NCI-H526 treated with DMSO at 0.1 percent for 48 hours (cell line): ENCODE results near the gene UBE2V1.

Experiments used
- DNase-seq: peaks from one replicate; lab custom pipeline; 2025; lab: John Stamatoyannopoulos, UW

The UBE2V1 gene

DNA sequence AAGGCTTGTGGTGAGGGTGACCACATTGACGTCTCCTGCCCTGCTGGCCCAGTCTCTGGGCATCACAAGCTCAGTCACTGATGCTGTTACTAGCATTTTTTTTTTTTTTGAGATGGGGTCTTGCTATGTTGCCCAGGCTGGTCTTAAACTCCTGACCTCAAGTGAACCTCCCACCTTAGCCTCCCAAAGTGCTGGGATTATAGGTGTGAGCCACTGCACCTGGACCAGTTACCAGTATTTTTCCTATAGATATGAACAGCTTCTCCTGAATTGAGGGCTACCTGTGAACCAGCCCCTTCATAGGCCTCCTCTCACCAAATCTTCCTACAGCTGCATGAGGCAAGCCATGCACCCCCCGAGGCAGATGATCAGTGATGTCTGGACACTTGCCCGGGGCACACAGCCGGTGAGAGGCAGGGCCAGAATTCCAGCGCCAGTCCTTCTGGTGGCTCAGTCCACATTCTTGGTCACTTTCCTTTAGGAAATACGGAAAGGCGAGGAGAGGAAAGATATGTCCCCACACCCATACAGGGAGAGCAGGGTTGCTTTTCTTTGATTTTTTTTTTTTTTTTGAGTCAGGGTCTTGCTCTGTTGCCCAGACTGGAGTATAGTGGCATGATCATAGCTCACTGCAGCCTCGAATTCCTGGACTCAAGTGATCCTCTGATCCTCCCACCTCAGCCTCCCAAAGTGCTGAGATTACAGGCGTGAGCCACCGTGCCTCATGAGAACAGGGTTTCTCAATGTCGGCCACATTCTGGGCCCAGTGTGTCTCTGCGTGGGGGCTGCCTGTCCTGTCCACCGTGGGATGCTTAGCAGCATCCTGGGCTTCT lies 50.7 kb downstream of the UBE2V1 start:
- DNase-seq = no peak

DNA sequence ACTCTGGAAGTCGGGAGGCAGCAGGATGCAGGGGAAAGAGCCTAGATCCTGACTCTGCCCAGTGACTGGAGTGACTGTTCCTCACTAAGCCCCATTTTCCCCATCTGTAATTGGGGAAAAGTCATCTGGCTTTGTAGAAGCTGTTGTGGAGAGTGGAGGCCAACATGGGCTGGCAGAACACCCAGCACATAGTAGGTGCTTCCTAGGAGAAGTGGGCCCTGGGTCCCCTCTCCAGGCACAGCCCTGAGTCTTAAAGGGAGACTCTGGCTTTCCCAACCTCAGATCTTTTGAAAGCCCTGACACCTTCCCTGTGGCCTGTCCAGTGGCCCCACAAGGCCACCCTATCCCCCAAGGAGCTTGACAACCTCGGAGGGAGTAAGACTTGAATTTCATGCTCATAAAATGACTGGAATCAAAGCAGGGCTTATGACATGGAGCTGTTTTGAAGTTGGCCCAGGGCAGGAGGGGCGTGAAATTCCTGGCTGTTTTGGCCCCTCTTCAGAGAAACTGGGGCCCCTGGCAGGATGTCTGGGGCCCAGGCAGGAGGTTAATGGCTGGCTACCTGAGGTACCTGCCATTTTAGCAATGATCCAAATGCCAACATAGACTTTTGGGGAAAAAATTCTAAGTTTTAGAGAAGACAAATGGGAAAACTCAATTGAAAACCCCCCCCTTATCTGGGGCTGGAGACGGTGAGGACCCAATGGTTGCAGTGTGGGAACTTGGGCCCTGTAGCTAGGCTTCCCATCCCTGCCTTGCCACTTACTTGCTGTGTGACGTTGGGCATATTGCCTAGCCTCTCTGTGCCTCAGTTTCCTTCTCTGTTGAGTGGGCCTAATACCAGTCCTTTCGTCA lies 51.6 kb downstream of the UBE2V1 start:
- no peak for DNase-seq

DNA sequence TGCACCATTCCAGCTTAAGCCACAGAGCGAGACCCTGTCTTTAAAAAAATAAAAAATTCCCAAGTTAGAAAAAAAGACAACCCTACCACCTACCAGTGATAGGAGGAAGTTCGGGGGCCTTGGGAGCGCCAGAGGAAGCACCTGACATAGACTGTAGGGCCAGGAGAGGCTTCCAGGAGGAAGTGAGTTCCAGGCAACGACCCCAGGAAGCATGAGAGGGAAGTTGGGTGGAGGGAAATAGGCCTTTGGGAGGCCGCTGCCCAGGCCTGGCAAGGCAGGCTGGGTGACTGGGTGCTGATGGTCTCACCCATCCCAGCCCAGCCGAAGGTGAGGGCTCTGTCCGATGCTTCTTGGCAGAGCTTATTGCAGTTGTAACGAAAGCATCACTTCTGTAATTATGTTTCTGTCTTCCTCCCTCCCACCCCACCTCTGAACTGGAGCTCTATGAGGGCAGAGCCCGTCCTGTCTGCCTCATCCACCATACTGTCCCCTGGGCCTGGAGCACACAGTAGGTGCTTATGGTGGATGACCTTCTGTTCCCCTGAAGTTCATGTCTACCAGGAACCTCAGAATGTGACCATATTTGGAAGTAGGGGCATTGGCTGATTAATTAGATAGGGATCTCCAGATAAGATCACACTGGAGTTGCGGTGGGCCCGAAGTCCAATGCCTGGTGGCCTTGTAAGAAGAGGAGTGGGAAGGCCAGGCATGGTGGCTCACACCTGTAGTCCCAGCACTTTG lies 54.1 kb downstream of the UBE2V1 start:
- no peak for DNase-seq

DNA sequence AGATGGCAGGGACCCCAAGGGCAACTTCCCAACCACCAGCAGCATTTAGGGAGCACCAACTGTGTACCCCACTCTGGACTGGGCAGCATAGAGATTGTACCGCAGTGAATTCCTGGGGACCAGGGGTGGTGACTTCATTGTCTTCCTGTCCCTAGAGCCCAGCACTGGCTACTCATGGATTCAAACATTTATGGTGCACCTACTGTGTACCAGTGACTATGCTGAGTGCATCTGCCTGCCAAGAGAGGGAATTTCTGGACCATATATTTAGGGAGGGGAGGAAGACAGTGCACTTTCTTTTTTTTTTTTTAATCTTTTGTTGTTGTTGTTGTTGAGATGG lies 55.3 kb downstream of the UBE2V1 start:
- no peak for DNase-seq

DNA sequence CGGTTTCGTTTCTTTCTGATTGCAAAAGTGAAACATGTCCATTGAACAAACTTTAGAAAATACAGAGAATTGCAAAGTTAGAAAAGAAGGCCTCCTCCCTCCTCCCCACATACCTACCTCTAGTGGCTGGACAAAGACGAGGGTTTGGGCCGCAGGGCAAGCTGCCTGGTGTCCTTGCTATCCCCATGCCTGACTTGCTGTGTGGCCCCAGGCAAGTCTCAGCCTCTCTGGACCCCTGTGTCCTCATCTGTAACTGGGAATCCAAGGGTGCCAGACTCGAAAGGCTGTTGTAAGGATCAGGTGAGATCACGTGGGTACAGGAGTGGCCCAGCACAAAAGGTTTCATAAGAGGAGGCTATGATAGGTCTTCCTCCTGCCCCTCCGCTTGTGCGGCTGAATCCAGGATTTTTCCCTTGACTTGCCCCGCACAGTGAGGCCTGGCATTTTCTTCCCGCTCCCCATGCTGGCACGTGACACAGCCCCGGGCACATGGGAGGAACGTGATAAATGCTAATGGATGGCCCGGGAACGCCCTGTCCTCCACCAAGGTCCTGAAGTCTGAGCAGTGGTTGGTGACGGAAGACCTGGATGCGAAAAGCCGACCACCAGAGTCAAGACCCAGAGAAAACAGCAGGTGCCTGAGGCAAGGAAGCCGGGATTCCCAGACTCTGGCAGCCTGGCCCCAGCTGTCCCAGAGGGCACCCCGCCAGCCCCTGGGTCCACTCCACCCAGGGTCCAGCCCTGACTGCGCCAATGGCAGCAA lies 55.8 kb downstream of the UBE2V1 start:
- DNase-seq = no peak

DNA sequence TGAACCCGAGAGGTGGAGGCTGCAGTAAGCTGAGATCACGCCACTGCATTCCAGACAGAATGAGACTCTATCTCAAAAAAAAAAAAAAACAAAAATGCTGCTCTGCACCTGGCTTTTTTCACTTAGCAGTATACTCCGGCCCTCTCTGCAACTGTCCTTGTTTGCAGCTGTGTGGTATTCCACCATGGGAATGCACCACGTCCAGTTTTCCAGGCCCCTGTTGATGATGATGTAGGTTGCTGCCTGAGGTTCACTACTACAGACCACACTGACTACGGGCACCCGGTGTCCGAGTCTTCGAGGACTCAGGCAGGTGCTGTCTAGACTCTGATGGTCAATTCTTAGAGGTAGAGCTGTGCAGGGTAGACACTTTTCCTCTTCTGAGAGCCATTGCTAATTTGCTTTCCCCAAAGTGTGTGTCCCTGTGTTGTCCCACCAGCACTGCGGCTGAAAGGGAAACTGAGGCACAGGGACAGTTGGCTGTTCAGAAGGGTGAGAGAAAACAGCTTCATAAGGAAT lies 56.5 kb downstream of the UBE2V1 start:
- no peak for DNase-seq

DNA sequence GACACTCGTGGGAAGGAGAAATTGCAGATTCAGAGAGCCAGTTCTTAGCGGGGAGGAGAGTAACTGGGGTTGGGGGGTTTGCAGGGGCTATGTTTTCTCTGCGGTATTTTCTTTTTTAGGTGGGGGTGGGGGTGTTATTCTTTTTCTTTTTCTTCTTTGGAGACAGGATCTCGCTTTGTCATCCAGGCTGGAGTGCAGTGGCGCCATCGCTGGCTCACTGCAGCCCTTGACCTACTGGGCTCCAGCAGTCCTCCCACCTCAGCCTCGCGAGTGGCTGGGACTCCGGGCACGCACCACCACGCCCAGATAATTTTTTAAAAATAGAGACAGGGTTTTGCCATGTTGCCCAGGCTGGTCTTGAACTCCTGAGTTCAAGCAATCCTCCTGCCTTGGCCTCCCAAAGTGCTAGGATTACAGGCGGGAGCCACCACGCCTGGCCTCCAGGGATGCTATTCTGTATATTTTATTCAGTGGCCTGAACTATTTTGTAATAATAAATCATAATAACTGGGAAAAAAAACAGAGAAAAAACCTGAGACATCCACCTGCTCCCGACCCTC lies 57.3 kb downstream of the UBE2V1 start:
- no peak for DNase-seq

DNA sequence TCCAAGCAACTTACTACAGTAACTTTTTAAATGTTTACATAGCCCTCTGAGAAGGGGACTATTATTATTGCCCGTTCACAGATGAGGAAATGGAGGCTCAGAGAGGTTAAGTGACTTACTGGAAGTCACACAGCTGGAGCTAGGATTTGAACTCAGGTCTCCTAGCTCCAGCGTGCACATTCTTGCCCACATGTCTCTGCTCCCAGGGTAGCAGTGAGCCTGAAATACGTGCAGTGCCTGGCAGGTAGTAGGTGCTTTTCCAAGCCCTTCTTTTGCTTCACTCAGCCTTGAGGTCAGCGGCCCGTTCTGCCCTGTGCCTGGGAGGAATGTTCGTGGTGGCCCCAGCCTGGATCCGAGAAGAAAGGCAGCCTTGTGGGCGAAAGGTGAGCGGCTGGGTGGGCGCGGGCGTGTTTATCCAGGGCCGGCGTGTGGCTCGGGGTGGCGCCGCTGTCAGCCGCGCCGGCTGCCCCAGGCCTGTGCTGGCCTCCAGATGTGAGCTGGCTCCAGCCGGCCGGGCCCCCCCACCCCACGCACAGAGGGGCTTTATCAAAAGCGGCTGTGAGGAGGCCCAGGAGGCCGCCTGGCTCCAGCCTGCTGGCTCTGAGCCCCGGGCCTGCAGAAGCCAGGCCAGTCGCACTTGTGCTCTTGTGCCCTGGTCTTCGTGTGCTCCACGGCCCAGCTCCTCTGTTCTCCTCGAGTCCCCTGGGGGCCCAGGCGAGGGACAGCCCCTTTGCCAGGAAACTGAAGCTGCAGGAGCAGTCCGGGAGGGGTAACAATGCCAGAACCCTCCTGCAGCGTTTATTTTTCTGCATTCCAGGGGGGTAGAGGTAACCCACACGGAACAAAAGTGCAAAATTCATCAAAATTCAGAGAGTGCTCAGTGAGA lies 58.1 kb downstream of the UBE2V1 start:
- no peak for DNase-seq

DNA sequence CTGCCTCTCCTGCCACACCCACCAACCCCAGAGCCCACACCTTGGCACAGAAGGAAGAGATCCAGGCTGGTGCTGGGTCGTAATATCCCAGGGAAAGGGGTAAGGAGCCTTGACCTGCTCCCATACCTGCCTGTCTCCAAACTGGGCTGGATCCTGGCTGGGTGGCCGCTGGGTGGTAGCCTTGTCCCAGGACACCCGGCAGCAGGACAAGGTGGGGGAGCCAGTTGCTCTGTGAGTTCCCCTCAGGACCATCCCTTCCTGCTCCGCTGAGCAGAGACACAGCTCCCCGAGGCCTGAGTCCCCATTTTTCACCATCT lies 58.8 kb downstream of the UBE2V1 start:
- no peak for DNase-seq

DNA sequence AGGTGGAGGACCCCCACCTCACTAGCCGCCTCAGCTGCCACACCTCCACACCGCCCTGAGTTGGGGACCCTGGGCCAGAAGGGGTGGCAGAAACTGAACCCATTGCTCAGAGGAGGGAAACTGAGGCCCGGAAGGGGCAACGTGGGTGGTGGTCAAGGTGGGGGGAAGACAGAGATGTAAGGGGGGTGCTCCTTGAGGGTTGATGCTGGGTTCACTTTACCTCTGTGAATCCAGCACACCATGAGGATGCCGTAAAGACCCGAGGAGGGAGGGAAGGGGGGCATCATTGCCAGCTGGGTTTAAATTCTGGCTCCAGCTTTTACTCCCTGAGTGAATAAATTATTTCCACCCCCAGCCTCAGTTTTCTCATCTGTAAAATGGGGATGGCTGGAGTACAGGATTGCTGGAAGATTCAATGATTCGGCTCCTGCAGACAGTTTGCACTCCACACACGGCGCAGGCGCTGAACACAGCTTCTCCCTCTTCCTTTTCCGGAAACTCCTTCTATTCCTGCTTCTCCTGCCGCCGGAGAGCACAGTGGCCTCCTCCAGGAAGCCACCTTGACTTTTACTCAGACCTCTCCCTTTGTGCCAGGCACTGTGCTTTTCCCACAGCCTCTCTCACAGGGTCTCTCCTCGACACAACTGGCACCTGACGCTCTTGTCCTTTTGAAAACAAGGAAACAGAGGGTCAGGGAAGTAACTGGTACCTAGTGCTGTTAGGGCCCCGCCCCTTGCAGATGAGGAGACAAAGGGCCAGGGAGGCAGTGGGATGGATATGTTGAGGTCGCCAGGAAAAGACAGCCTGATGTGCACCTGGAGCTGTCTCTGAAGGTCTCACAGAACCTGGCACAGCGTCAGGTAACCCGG lies 59.4 kb downstream of the UBE2V1 start:
- no peak for DNase-seq

DNA sequence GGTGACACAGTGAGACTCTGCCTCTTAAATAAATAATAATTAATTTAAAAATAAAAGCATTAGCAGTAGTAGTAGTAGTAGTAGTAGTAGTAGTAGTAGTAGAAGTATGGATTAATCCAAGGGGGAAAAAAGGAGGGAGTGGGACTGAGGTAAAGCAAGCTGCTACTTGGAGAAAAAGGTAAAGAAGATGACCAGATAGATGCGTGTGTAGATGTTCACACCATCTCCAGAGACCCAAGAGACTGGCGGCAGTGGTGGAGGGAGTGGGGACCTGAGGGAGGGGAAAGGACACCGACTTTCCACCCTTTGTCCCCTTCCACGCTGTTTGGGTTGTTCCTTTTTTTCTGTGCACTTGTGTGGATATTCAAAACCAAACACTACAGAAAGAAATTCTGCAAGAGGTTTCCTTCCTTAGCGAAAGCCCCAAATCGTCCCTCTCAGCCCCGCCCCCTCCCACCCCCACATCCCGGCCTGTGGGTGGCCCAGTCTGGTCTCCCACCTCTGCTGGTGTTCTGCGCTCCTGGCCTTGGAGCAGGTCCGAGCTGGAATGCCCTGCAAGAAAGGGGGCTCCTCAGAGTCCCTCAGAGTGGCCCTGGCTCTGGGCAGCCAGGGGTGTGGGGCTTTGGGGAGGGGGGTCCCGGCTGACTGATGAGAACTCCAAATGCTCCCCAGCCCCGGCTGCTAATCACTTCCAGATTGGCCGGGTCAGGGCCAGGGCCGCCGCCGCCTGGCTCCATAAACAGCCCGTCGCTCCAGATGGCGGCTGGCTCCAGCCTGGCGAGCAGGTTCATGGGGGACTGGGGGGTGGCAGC lies 60.2 kb downstream of the UBE2V1 start:
- no peak for DNase-seq

DNA sequence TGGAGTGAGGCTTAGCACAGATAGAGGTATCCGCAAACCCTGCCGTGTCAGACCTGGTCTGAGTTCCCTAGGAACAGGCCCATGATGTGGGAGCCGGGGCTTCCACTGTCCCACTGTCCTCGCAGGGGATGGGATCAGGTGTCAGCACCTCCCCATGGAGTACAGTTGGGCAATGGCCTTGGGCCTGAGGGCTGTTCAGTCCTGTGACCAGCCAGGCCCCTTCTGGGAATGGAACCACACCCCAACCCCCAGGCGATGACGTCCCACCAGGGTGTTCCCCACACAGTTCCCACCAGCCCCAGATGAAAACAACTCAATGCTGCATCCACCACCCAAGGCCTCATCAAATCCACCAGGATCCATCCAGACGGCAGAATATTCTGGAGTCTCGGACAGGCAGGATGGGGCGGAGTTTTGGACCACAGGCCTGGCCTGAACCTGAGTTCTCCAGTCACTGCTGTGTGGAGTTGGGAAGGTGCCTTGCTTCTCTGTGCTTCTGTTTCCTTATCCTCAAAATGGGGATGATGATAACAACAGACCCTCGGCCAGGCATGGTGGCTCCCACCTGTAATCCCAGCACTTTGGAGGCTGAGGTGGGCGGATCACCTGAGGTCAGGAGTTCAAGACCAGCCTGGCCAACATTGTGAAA lies 62.2 kb downstream of the UBE2V1 start:
- DNase-seq = no peak

DNA sequence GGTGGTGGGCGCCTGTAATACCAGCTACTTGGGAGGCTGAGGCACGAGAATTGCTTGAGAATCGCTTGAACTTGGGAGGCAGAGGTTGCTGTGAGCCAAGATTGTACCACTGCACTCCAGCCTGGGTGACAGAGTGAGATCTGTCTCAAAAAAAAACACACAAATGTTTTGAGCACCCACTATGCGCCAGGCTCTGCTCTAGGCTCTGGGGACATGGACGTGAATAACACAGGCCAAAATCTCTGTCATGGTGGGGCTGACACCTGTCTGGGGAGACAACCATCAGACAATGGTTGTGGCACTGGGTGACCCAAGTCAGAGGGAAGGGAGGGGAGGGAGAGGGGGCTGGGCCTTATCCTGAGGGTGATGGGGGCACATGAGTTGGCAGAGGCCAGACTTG lies 62.7 kb downstream of the UBE2V1 start:
- no peak for DNase-seq

DNA sequence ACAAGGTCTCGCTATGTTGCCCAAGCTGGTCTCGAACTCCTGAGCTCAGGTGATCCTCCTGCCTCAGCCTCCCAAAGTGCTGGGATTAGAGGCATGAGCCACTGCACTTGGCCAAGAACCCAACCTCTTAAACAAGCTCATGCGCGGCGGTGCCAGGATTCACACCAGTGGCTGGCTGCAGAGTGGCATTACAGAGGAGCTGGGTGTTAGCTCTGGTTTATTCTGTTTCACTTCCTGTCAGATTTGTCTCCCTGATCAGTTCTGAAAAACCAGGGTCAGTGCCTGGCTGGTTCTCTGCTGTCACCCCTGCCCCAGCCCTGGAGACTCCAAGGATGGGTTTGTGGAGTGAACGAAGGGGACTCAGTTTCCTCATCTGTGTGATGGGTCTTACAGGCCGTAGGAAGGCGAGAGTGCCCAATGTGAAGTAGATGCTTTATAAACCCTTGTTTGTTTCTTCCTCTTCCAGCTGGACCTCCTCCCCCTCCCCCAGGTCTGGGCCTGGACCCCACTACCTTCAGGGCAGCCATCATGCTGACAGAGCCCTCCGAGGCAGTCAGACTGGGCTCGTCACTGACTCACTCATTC lies 63.4 kb downstream of the UBE2V1 start:
- no peak for DNase-seq

DNA sequence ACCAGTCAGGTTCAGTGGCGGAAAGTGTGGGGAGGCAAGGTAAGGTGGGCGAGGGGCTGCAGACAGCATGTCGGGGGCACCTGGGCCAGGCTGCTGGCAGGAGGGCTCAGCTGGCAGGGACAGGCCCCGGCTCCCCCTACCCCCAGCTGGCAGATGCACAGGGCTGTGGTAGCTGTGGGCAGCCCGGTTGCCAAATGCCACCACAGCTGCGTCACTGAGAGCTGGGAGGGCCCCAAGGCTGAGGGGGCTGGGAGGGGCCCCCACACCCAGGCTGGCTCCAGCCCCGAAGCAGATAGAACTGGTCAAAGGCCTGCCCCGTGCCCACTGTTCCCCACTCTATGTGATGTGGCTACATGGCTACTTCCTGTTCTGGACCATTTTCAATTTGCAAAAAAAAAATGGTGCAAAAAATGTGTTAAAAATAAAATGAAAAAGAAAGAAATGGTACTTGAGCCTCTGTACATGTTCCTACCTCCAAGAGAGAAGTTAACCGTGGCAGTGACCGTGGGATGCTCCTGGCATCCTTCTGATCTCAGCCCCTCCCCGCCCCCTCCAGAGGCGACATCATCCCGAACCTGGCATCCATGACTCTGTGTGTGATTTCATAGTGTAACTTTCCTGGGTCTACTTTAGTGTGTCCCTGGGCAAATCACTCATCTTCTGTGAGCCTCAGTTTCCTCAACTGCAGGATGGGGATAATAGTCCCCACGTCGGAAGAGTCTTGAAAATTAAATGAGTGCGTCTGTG lies 64.4 kb downstream of the UBE2V1 start:
- DNase-seq = no peak

DNA sequence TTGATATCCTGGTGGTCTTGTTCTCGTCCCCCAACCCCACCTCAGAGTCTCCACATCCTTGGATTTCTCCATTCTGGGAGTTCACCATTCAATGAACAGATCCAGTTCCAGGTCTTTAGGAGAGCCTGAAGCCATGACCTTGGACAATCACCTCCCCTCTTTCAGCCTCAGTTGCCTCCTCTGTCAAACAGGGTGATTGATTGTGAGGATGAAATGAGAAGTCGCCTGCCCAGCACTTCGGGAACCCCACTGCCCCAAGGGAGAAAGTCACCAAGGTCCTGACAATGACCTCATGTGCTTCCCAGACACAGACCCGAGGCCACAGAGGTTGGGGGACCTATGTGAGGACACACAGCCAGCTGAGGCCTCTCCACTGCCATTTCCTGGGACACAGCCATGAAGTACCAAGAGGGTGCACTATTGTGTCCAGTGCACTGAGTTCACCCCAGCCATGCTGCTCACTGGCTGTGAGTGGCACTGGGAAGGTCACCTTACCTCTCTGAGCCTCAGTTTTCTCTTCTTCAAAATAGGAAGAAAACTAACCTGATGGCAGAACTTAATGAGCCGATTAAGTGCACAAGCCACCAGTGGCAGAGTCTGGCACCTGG lies 68.5 kb downstream of the UBE2V1 start:
- DNase-seq = no peak
